Aorta (tissue), 5 donors: Measurements from ENCODE around the gene PEAK1. TPM values are rescaled to one million over a fixed set of nuclear protein-coding genes. Genes with fewer than 3 reads are reported as not detected.
"Not testable (repeated sequence)": the region's sequence is repeated elsewhere in the genome, so short reads cannot be mapped to it uniquely, and the experiment has no call there.

Experiments
- ATAC-seq: fragments of 200-7000 bp; cut with Tn5 transposase; one replicate; pipeline ENCODE4 v1.9.1; 2022; ENCODE audit warnings: moderate library complexity; ENCODE audit not compliant: low FRiP score
- DNase-seq, 2 donors: peaks; one replicate each; pipeline ENCODE4 v3.0.0-alpha.2; 2020
- H3K27ac ChIP-seq, 2 donors: one replicate each; pipeline ENCODE4 v1.5.1; 2013; ENCODE audit warnings: low read length in 2 of 2, mild to moderate bottlenecking in 2 of 2, moderate library complexity in 2 of 2, control low read depth in 1 of 2, inconsistent platforms in 1 of 2, low read depth in 1 of 2
- H3K27me3 ChIP-seq, 2 donors: one replicate each; pipeline ENCODE4 v1.6.1; 2013; ENCODE audit warnings: control low read depth in 1 of 2, low read length in 1 of 2, mild to moderate bottlenecking in 1 of 2, moderate library complexity in 1 of 2; ENCODE audit not compliant: insufficient read depth in 2 of 2, control insufficient read depth in 1 of 2
- H3K36me3 ChIP-seq, 2 donors: one replicate each; pipeline ENCODE4 v1.6.1; 2013; ENCODE audit warnings: control low read depth in 1 of 2, low read length in 1 of 2, mild to moderate bottlenecking in 1 of 2; ENCODE audit not compliant: insufficient read depth in 2 of 2, control insufficient read depth in 1 of 2
- H3K4me1 ChIP-seq, 2 donors: one replicate each; pipeline ENCODE4 v1.6.1; 2013; ENCODE audit warnings: low read length in 2 of 2, control low read depth in 1 of 2, mild to moderate bottlenecking in 1 of 2, moderate library complexity in 1 of 2; ENCODE audit not compliant: insufficient read depth in 2 of 2, control insufficient read depth in 1 of 2
- H3K4me3 ChIP-seq, 2 donors: one replicate each; pipeline ENCODE4 v1.5.1; 2013; ENCODE audit warnings: low read length in 2 of 2, control low read depth in 1 of 2, mild to moderate bottlenecking in 1 of 2
- H3K9me3 ChIP-seq: one replicate; pipeline ENCODE4 v1.6.1; 2013; ENCODE audit warnings: mild to moderate bottlenecking, low read length; ENCODE audit not compliant: control insufficient read depth
- WGBS, 2 donors: extraction: QIAGEN DNeasy Blood & Tissue Kit; methylation state at CpG; one replicate each; pipeline ENCODE4 v1.1.7; 2013; 5-methylcytosine and 5-hydroxymethylcytosine counted together
- intact Hi-C, 2 donors: fragments of 100-400 bp; cut with DNase I; formaldehyde crosslinking; loops; one replicate each; pipeline versions ENCODE4 v1.14.2 to v1.15.0; 2022
- polyA plus RNA-seq, 2 donors: library from polyadenylated mRNA; stranded (reverse); fragments of 200-250 nt; gene quantifications; one replicate each; pipeline ENCODE4 v1.2.3, GENCODE V29; 2013
- total RNA-seq, 2 donors: library from RNA; stranded (reverse); fragmentation: NEBNext Ultra II Directional; extraction: Animal tissue kit (Norgen Biotek cat#: 25700); gene quantifications; one replicate each; pipeline ENCODE4 v1.2.1, GENCODE V29; 2021
- donor health status: healthy with polysubstance abuse.
- donor health status: Bipolar disorder and iron deficiency.
- donor health status: DM: no; HTN: no; CAD: no.
- donor health status: DM: no; HTN: no; CAD: no.
- donor health status: DM: yes; HTN: yes; CAD: no.

PEAK1 gene
- total and polyA plus RNA-seq, 4 donors, result 8.0 to 105 (median 53.4) TPM

GRCh38 chr15:77184352-77184751, 235.6 kb downstream of the PEAK1 start:
- ATAC-seq, intact Hi-C loops: not testable (repeated sequence)

GRCh38 chr15:77183066-77183465, 236.8 kb downstream of the PEAK1 start:
- intact Hi-C loops, result no loop called here
- no peaks in the 10 kb centered on the region for H3K9me3 ChIP-seq
- peaks cover 0 to 4% of the 10 kb centered on the region in 2 donors for H3K36me3 ChIP-seq
- H3K4me3 ChIP-seq, result no peak overlapping the region
- no peaks in the 10 kb centered on the region for H3K27me3 ChIP-seq
- 91 to 96% methylated on average over 3 of the region's 3 CpGs for WGBS, 2 donors
- no peak for DNase-seq
- H3K4me1 ChIP-seq, result no peaks in the 10 kb centered on the region
- ATAC-seq, result no peak
- no peak overlapping the region for H3K27ac ChIP-seq

More at GRCh38 chr15:77184352-77184751, 235.6 kb downstream of the PEAK1 start:
- not testable (repeated sequence) for DNase-seq, H3K27me3 ChIP-seq, H3K27ac ChIP-seq, H3K9me3 ChIP-seq, H3K36me3 ChIP-seq, H3K4me3 ChIP-seq, H3K4me1 ChIP-seq
- 89 to 96% methylated on average over 4 of the region's 4 CpGs for WGBS, 2 donors

DNA sequence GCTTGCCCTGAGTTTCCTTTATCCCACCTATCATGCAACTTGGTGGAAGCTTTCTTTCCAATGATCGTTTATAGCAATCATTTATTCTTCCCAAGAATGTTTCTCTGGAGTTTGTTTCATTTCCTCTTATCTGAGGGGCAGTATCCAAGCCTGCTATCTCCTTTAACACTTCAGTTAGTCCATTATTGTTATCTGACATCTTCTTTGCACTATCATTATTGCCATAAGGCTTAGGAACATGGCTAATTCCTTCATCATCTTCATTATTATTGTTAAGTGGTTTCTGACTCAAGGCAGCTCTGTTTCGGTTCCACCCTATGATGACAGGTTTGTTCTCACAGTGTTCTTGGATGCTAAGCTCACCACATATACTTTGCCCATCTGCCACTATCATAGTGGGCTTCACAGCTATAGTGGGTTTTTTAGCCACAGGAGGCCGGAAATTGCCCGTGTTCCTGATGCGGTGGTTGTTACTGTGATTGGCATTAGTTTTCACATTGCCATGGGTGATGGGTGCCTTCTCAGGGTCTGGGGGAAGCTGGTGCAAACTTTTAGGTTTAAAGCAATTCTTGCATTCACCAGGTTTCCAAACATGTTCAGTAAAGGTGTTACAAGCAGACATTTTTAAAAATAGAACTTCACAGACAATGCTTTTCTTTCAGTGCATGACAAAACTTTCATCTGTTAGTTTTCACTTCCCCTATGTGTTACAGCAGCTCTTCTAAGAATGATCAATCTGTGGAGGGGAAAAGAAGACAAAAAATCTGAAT, 238.4 kb downstream of the PEAK1 start:
- Histone ChIP-seq H3K27ac (no peak overlapping the region), H3K4me1 (no peaks in the 10 kb centered on the region), H3K4me3 (no peak overlapping the region), H3K36me3 (peaks cover 0 to 4% of the 10 kb centered on the region in 2 donors), H3K27me3 (no peaks in the 10 kb centered on the region), H3K9me3 (no peaks in the 10 kb centered on the region)
- ATAC-seq (no peak), DNase-seq (no peak)
- 90 to 91% methylated on average over 5 of the region's 5 CpGs for WGBS, 2 donors
- intact Hi-C loops, result no loop called here

GRCh38 chr15:77180757-77181156, 239.1 kb downstream of the PEAK1 start:
- peaks cover 0 to 4% of the 10 kb centered on the region in 2 donors for H3K36me3 ChIP-seq
- H3K27me3 ChIP-seq, result no peaks in the 10 kb centered on the region
- intact Hi-C loops, result no loop called here
- no peak overlapping the region for H3K27ac ChIP-seq
- H3K4me1 ChIP-seq, result no peaks in the 10 kb centered on the region
- no peaks in the 10 kb centered on the region for H3K9me3 ChIP-seq
- no peak for ATAC-seq
- 92 to 93% methylated on average over 5 of the region's 5 CpGs for WGBS, 2 donors
- DNase-seq, result no peak
- H3K4me3 ChIP-seq, result no peak overlapping the region

DNA sequence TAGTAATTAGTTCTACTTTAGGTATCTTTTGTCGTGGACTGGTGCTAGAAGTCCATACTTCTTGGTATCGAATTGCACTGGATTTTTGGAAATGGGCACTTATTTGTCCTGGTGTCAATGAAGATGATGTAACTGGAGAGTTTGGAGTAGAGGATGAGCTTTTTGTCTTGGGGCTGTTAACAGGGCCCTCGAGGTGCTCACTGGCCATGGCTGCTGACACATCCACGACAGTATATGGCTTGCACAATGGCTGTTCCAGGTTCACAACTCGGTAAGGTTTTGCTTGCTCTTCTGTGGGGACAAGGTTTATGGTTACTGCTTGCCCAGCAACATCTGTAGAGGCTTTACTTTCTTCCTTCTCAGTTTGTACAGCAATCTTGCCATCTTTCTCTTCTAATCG, 239.6 kb downstream of the PEAK1 start:
- Histone ChIP-seq H3K4me3 (no peak overlapping the region), H3K27me3 (no peaks in the 10 kb centered on the region), H3K4me1 (no peaks in the 10 kb centered on the region), H3K27ac (no peak overlapping the region), H3K9me3 (no peaks in the 10 kb centered on the region), H3K36me3 (peaks cover 0 to 2% of the 10 kb centered on the region in 2 donors)
- intact Hi-C loops, result no loop called here
- WGBS, 2 donors, result 95% methylated on average over 6 of the region's 6 CpGs
- ATAC-seq (no peak), DNase-seq (no peak)

DNA sequence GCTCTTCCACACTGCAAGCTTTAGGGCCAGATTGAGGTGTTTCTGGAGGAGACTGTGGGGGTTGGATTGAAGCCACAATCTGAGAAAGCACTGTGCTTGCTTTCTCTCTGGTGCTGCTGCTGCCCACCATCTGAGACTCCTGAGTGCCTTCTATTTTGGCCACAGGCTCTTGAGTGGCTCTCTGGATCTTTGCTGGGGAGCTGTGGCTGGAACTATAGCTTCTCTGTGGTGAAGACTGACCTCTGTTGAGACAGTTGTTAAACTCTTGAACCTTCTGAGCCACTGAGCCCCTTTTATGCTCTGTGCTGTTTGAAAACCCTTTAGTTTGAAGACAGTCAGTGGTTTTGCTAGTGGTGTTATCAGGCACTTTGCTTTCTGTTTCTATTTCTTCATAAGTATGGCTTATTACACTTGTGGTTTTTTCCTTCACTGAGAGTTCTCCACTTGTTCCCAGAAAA, 240.3 kb downstream of the PEAK1 start:
- no peak overlapping the region for H3K4me3 ChIP-seq
- no peaks in the 10 kb centered on the region for H3K27me3 ChIP-seq
- H3K4me1 ChIP-seq, result no peaks in the 10 kb centered on the region
- H3K9me3 ChIP-seq, result no peaks in the 10 kb centered on the region
- DNase-seq (no peak), ATAC-seq (no peak)
- no peak overlapping the region for H3K27ac ChIP-seq
- H3K36me3 ChIP-seq, result peaks cover 0 to 2% of the 10 kb centered on the region in 2 donors
- intact Hi-C loops, result no loop called here

DNA sequence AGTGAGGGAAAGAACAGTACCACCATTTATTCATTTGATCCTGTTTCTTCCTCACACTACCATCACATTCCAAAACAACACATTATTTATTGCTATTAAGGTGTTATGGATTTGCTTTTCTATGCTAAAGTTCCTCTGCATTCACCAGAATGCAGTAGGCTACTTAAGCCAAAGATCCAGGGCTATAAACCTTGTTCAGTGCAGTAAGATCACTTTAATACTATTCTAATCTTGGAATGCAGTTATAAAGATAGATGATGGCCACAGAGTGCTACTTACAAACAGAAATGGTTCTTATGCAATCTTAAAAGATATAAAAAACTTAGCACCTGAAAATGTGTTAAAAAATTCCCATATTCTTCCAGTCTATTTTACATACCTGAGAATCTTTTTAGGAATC, 241.5 kb downstream of the PEAK1 start:
- ATAC-seq, result no peak
- intact Hi-C loops, result no loop called here
- Histone ChIP-seq H3K27me3 (no peaks in the 10 kb centered on the region), H3K9me3 (no peaks in the 10 kb centered on the region), H3K4me3 (no peak overlapping the region), H3K36me3 (peaks cover 0 to 2% of the 10 kb centered on the region in 2 donors), H3K27ac (no peak overlapping the region), H3K4me1 (no peaks in the 10 kb centered on the region)
- DNase-seq, result no peak

GRCh38 chr15:77176148-77176547, 243.8 kb downstream of the PEAK1 start:
- DNase-seq, H3K27me3 ChIP-seq, ATAC-seq, H3K36me3 ChIP-seq, H3K27ac ChIP-seq, H3K9me3 ChIP-seq, H3K4me3 ChIP-seq, intact Hi-C loops, H3K4me1 ChIP-seq: not testable (repeated sequence)
- 94 to 100% methylated on average over 1 of the region's 1 CpG for WGBS, 2 donors

- Histone ChIP-seq H3K4me3 (no peak overlapping the region), H3K27me3 (no peaks in the 10 kb centered on the region), H3K4me1 (no peaks in the 10 kb centered on the region), H3K27ac (no peak overlapping the region), H3K9me3 (no peaks in the 10 kb centered on the region), H3K36me3 (no peaks in the 10 kb centered on the region)
- no peak for ATAC-seq
- intact Hi-C loops, result no loop called here
- DNase-seq, result no peak
- 84 to 89% methylated on average over 1 of the region's 1 CpG for WGBS, 2 donors
Observed at GRCh38 chr15:77173487-77173886, 246.4 kb downstream of the PEAK1 start.
